K562 (cell line): ENCODE measurements around the gene BCAP31. TPM values are rescaled to one million over a fixed set of nuclear protein-coding genes. Genes with fewer than 3 reads are reported as not detected.

Source experiments
- BACH1 ChIP-seq: fragments of 200-800 bp; sonication (Bioruptor generic); IDR thresholded peaks from 2 replicates; pipeline ENCODE4 v1.6.1; 2016; ENCODE audit warnings: missing genetic modification characterization, missing compliant biosample characterization
- CBFB ChIP-seq: sonication (generic); formaldehyde crosslinking; IDR thresholded peaks from 2 replicates; pipeline ENCODE4 v1.4.0; 2020; ENCODE audit warnings: mild to moderate bottlenecking, missing genetic modification reagents
- CCNT2 ChIP-seq: IDR thresholded peaks from 2 replicates; pipeline ENCODE4 v1.6.1; 2011; ENCODE audit warnings: borderline replicate concordance, low read depth, mild to moderate bottlenecking, moderate library complexity, mixed read lengths, low read length; ENCODE audit not compliant: insufficient read length; ENCODE audit errors: extremely low read depth
- ESRRA ChIP-seq: fragments of 450-650 bp; IDR thresholded peaks from 2 replicates; pipeline ENCODE4 v1.6.1; 2014; ENCODE audit warnings: low read depth, mild to moderate bottlenecking, moderate library complexity, borderline replicate concordance
- HDAC6 ChIP-seq: IDR thresholded peaks from 2 replicates; pipeline ENCODE4 v1.6.1; 2012; ENCODE audit warnings: low read depth, mild to moderate bottlenecking, control low read depth, inconsistent platforms, low read length, moderate library complexity
- L3MBTL2 ChIP-seq: fragments of 450-650 bp; IDR thresholded peaks from 2 replicates; pipeline ENCODE4 v1.6.1; 2016; ENCODE audit warnings: mild to moderate bottlenecking, moderate library complexity
- MAX ChIP-seq: sonication (generic); formaldehyde crosslinking; IDR thresholded peaks from 2 replicates; pipeline ENCODE4 v1.9.0; 2022; ENCODE audit warnings: mild to moderate bottlenecking, missing genetic modification reagents
- MAZ ChIP-seq, 2 experiments: fragments of 450-650 bp in 1 of 2; sonication (generic) in 1 of 2; formaldehyde crosslinking; IDR thresholded peaks in 1 of 2; conservative IDR thresholded peaks in 1 of 2; 2 replicates each; pipeline versions ENCODE4 v1.4.0 to v1.5.0; 2020; ENCODE audit warnings: mild to moderate bottlenecking in 1 of 2, missing genetic modification reagents in 1 of 2
- MEF2D ChIP-seq: conservative IDR thresholded peaks from 2 replicates; pipeline ENCODE4 v1.6.1; 2016; ENCODE audit warnings: low read depth, missing genetic modification characterization, missing compliant biosample characterization
- MYNN ChIP-seq, 2 experiments: sonication (generic); formaldehyde crosslinking in 1 of 2; IDR thresholded peaks; 2 replicates each; pipeline versions ENCODE4 v1.5.0 to v1.6.1; 2016 to 2020; ENCODE audit warnings: antibody characterized with exemption in 1 of 2, missing genetic modification reagents in 1 of 2
- NCOA1 ChIP-seq: fragments of 450-650 bp; IDR thresholded peaks from 2 replicates; pipeline ENCODE4 v1.6.1; 2016; ENCODE audit warnings: low read depth
- NFE2 ChIP-seq: IDR thresholded peaks from 2 replicates; pipeline ENCODE4 v1.6.1; 2014; ENCODE audit warnings: antibody characterized with exemption, low read depth
- NR2C2 ChIP-seq, 2 experiments: fragments of 200-800 bp in 1 of 2; sonication (Bioruptor generic) in 1 of 2; sonication (generic) in 1 of 2; formaldehyde crosslinking in 1 of 2; IDR thresholded peaks; 2 replicates each; pipeline versions ENCODE4 v1.6.1 to v1.8.0; 2016 to 2022; ENCODE audit warnings: mild to moderate bottlenecking in 1 of 2, missing compliant biosample characterization in 1 of 2, missing genetic modification characterization in 1 of 2, missing genetic modification reagents in 1 of 2
- NR3C1 ChIP-seq: sonication (generic); formaldehyde crosslinking; IDR thresholded peaks from 2 replicates; pipeline ENCODE4 v1.8.1; 2022; ENCODE audit warnings: missing genetic modification reagents
- NR4A1 ChIP-seq, 2 experiments: fragments of 250-450 bp in 1 of 2; fragments of 450-650 bp in 1 of 2; sonication (Bioruptor Pico) in 1 of 2; IDR thresholded peaks; 2 replicates each; pipeline versions ENCODE4 v1.4.0 to v1.6.1; 2016 to 2020; ENCODE audit warnings: mild to moderate bottlenecking in 2 of 2, missing compliant biosample characterization in 1 of 2, missing genetic modification characterization in 1 of 2, moderate library complexity in 1 of 2
- RB1 ChIP-seq: fragments of 450-650 bp; IDR thresholded peaks from 2 replicates; pipeline ENCODE4 v1.6.1; 2017; ENCODE audit warnings: low read depth, mild to moderate bottlenecking
- ZNF263 ChIP-seq: sonication (generic); formaldehyde crosslinking; IDR thresholded peaks from 2 replicates; pipeline ENCODE4 v1.8.0; 2022; ENCODE audit warnings: mild to moderate bottlenecking, missing genetic modification reagents, borderline replicate concordance
- ZNF316 ChIP-seq: fragments of 450-650 bp; IDR thresholded peaks from 2 replicates; pipeline ENCODE4 v1.6.1; 2016
- ZNF668 ChIP-seq: fragments of 250-450 bp; sonication (Bioruptor Pico); IDR thresholded peaks from 2 replicates; pipeline ENCODE4 v1.8.0; 2022; ENCODE audit warnings: mild to moderate bottlenecking, inconsistent platforms
- polyA plus RNA-seq, 8 experiments: library from polyadenylated mRNA; depleted of rRNA in 4 of 8; stranded (reverse) in 5 of 8; unstranded in 3 of 8; fragments of >200 nt; fragmentation: Nextera tagmentation in 2 of 8; fragmentation: Illumina TruSeq in 1 of 8; extraction: Ambion mirVana in 2 of 8; extraction: Trizol in 1 of 8; gene quantifications; 2 replicates each; pipeline versions ENCODE4 v1.2.1 to v1.2.3, GENCODE V29; 2011 to 2014; ENCODE audit warnings: inconsistent platforms in 1 of 8, missing spikeins in 1 of 8
- total RNA-seq, 7 experiments: library from RNA; depleted of rRNA in 6 of 7; stranded (reverse); fragments of >200 nt in 6 of 7; fragmentation: Illumina TruSeq in 2 of 7; extraction: Trizol in 2 of 7; gene quantifications; 2 replicates each; pipeline versions ENCODE4 v1.2.1 to v1.2.3, GENCODE V29; 2011 to 2021; ENCODE audit warnings: low replicate concordance in 1 of 7
- TF ChIP-seq, protein P1 (sequence below): fragments of 450-650 bp; IDR thresholded peaks from 2 replicates; pipeline ENCODE4 v1.6.1; 2016
- TF ChIP-seq, protein P2 (sequence below): sonication (generic); formaldehyde crosslinking; IDR thresholded peaks from 2 replicates; pipeline ENCODE4 v1.8.0; 2022; ENCODE audit warnings: mild to moderate bottlenecking, missing genetic modification reagents

BCAP31 gene
- total and polyA plus RNA-seq, 9 of the 15 experiments (the other 6 are each of a cell fraction or from before 2014, with no cell fraction given): 156 to 683 (median 188) TPM

- TF ChIP-seq MAX (CRISPR knock-in tag) (peak; percentile 50), NCOA1 (peak; percentile 49; the same call in 1 of the 2 replicates), ESRRA (peak; percentile 65), NR3C1 (CRISPR knock-in tag) (0 out of 2 replicates have a peak, but pooled peaks have one; percentile 25), NR4A1 (CRISPR knock-in tag; IDR thresholded peaks at IDR 0.05) (no peak), NR4A1 (tag; IDR thresholded peaks at IDR 0.05) (0 out of 2 replicates have a peak, but pooled peaks have one; percentile 45), L3MBTL2 (peak; percentile 76), MYNN (IDR thresholded peaks at IDR 0.05) (0 out of 2 replicates have a peak, but pooled peaks have one; percentile 42), MYNN (CRISPR knock-in tag; IDR thresholded peaks at IDR 0.05) (no peak), ZNF668 (CRISPR knock-in tag) (no peak), NFE2 (peak; percentile 66), MEF2D (no peak), RB1 (0 out of 2 replicates have a peak, but pooled peaks have one; percentile 10), CBFB (no peak), MAZ (CRISPR knock-in tag; conservative IDR thresholded peaks at IDR 0.05 in 1 of 2, IDR thresholded peaks at IDR 0.05 in 1 of 2) (0 out of 4 replicates have a peak, but pooled peaks of 1 of the 2 experiments have one; percentile 24), CCNT2 (peak; percentile 70), BACH1 (tag) (no peak), NR2C2 (CRISPR knock-in tag; IDR thresholded peaks at IDR 0.05) (peak; percentile 72), NR2C2 (tag; IDR thresholded peaks at IDR 0.05) (peak; percentile 86), ZNF263 (peak; percentile 56; the same call in 1 of the 2 replicates), HDAC6 (no peak), ZNF316 (peak; percentile 47; the same call in 1 of the 2 replicates)
- TF ChIP-seq, protein P1, sequence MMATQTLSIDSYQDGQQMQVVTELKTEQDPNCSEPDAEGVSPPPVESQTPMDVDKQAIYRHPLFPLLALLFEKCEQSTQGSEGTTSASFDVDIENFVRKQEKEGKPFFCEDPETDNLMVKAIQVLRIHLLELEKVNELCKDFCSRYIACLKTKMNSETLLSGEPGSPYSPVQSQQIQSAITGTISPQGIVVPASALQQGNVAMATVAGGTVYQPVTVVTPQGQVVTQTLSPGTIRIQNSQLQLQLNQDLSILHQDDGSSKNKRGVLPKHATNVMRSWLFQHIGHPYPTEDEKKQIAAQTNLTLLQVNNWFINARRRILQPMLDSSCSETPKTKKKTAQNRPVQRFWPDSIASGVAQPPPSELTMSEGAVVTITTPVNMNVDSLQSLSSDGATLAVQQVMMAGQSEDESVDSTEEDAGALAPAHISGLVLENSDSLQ: peak; percentile 36; the same call in 1 of the 2 replicates
- TF ChIP-seq, protein P2, sequence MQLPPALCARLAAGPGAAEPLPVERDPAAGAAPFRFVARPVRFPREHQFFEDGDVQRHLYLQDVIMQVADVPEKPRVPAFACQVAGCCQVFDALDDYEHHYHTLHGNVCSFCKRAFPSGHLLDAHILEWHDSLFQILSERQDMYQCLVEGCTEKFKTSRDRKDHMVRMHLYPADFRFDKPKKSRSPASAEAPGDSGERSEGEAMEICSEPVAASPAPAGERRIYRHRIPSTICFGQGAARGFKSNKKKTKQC: no peak
Measured at GRCh38 chrX:153726286-153727122, 2.3 kb upstream of the BCAP31 start (continued).
